Breast epithelium (tissue), 3 donors: ENCODE measurements around the gene NAALADL2.

Experiments used
- CTCF ChIP-seq, 3 donors: fragments of 450-650 bp; IDR thresholded peaks; one replicate each; pipeline ENCODE4 v1.5.1; 2016 to 2017; ENCODE audit warnings: antibody characterized with exemption in 3 of 3, mild to moderate bottlenecking in 3 of 3, moderate library complexity in 3 of 3
- POLR2A ChIP-seq: fragments of 450-650 bp; IDR thresholded peaks from one replicate; pipeline ENCODE4 v1.6.1; 2016; ENCODE audit warnings: antibody characterized with exemption, mild to moderate bottlenecking, moderate library complexity
- POLR2AphosphoS5 ChIP-seq, 3 donors: sonication (generic); formaldehyde crosslinking; IDR thresholded peaks; one replicate each; pipeline ENCODE4 v1.6.1; 2017; ENCODE audit warnings: antibody characterized with exemption in 3 of 3

- TF ChIP-seq CTCF (IDR thresholded peaks at IDR 0.05) (no peak), POLR2A (no peak), POLR2AphosphoS5 (IDR thresholded peaks at IDR 0.05) (no peak)
Observed at GRCh38 chr3:174891524-174892203, 32.5 kb downstream of the NAALADL2 start.
